GM12875 (cell line): ENCODE measurements around the gene TSPEAR.

Source experiments
- H3K4me3 ChIP-seq: one replicate; pipeline ENCODE4 v1.5.1; 2011; ENCODE audit warnings: low read depth, low read length, control low read depth
- CTCF ChIP-seq: IDR thresholded peaks from 2 replicates; pipeline ENCODE4 v1.5.1; 2011; ENCODE audit warnings: low read depth, mild to moderate bottlenecking, control low read depth, inconsistent platforms, low read length, moderate library complexity, borderline replicate concordance; ENCODE audit not compliant: insufficient read depth

The TSPEAR gene

GRCh38 chr21:44467859-44468195 lies 243.5 kb downstream of the TSPEAR start:
- no peak for TF ChIP-seq CTCF

GRCh38 chr21:44466996-44467858 lies 244.1 kb downstream of the TSPEAR start:
- TF ChIP-seq CTCF: no peak
- no peak overlapping the region for H3K4me3 ChIP-seq

More at GRCh38 chr21:44467859-44468195, 243.5 kb downstream of the TSPEAR start:
- H3K4me3 ChIP-seq: no peak overlapping the region

GRCh38 chr21:44466351-44466954 lies 244.9 kb downstream of the TSPEAR start:
- H3K4me3 ChIP-seq: no peak overlapping the region
- no peak for TF ChIP-seq CTCF

- H3K4me3 ChIP-seq: no peak overlapping the region
- no peak for TF ChIP-seq CTCF
Measured at GRCh38 chr21:44464351-44464750, 247.0 kb downstream of the TSPEAR start.

GRCh38 chr21:44463724-44464123 lies 247.6 kb downstream of the TSPEAR start:
- H3K4me3 ChIP-seq: no peak overlapping the region
- no peak for TF ChIP-seq CTCF

GRCh38 chr21:44462834-44463200 lies 248.6 kb downstream of the TSPEAR start:
- H3K4me3 ChIP-seq: no peak overlapping the region
- TF ChIP-seq CTCF: no peak

GRCh38 chr21:44462086-44462833 lies 249.1 kb downstream of the TSPEAR start:
- no peak for TF ChIP-seq CTCF
- no peak overlapping the region for H3K4me3 ChIP-seq
